Adrenal gland (tissue), 12 donors: Measurements from ENCODE around the gene EXOC6B. TPM values are rescaled to one million over a fixed set of nuclear protein-coding genes. Genes with fewer than 3 reads are reported as not detected.

Source experiments
- DNase-seq, 7 donors: peaks; one replicate each; pipeline ENCODE4 v3.0.0-alpha.2; 2019 to 2020
- H3K27ac ChIP-seq, 5 donors: fragments of 200-600 bp; sonication (generic) in 4 of 5; 1 replicate in 3 of 5; 2 replicates in 2 of 5; pipeline versions ENCODE4 v1.5.1 to v1.8.0; 2016 to 2020; ENCODE audit warnings: mild to moderate bottlenecking in 1 of 5
- H3K27me3 ChIP-seq: fragments of 200-600 bp; 2 replicates; pipeline ENCODE4 v1.8.0; 2021
- H3K36me3 ChIP-seq, 2 donors: fragments of 200-600 bp; replicated peaks in 1 of 2; 1 replicate in 1 of 2; 2 replicates in 1 of 2; pipeline versions ENCODE4 v1.5.1 to v1.8.0; 2018 to 2022
- H3K4me1 ChIP-seq, 2 donors: fragments of 200-600 bp; replicated peaks in 1 of 2; 1 replicate in 1 of 2; 2 replicates in 1 of 2; pipeline versions ENCODE4 v1.5.1 to v1.8.0; 2018 to 2021
- H3K4me3 ChIP-seq, 4 donors: fragments of 200-600 bp; sonication (generic) in 3 of 4; one replicate each; pipeline ENCODE4 v1.5.1; 2016 to 2018
- H3K9me3 ChIP-seq, 3 donors: fragments of 200-600 bp; sonication (generic) in 1 of 3; replicated peaks in 1 of 3; 1 replicate in 2 of 3; 2 replicates in 1 of 3; pipeline versions ENCODE4 v1.5.1 to v1.8.0; 2016 to 2021
- CTCF ChIP-seq, 6 experiments: fragments of 450-650 bp in 4 of 6; fragments of 200-600 bp in 2 of 6; sonication (generic) in 1 of 6; IDR thresholded peaks; 1 replicate in 5 of 6; 2 replicates in 1 of 6; pipeline versions ENCODE4 v1.5.1 to v1.8.0; 2016 to 2021; ENCODE audit warnings: antibody characterized with exemption in 6 of 6, mild to moderate bottlenecking in 2 of 6, moderate library complexity in 1 of 6
- POLR2A ChIP-seq, 2 donors: fragments of 450-650 bp; IDR thresholded peaks; one replicate each; pipeline ENCODE4 v1.6.1; 2017; ENCODE audit warnings: antibody characterized with exemption in 2 of 2, mild to moderate bottlenecking in 2 of 2, moderate library complexity in 1 of 2
- WGBS, 4 donors: extraction: QIAGEN DNeasy Blood & Tissue Kit in 2 of 4; methylation state at CpG; one replicate each; pipeline versions ENCODE4 v1.1.5 to v1.1.7; 2013 to 2017; 5-methylcytosine and 5-hydroxymethylcytosine counted together
- intact Hi-C, 2 donors: fragments of 100-400 bp; cut with DNase I; formaldehyde crosslinking; loops; one replicate each; pipeline versions ENCODE4 v1.14.1 to v1.15.0; 2022 to 2023
- polyA plus RNA-seq, 3 donors: library from polyadenylated mRNA; stranded (reverse); fragments of 200-250 nt in 2 of 3; fragments of 350-450 nt in 1 of 3; fragmentation: Illumina TruSeq in 1 of 3; extraction: RNeasy Lipid Tissue Mini Kit (QIAGEN cat#74804) in 1 of 3; gene quantifications; one replicate each; pipeline ENCODE4 v1.2.3, GENCODE V29; 2013 to 2014
- total RNA-seq, 9 donors: library from RNA; depleted of rRNA in 4 of 9; stranded (reverse); fragments of >200 nt in 4 of 9; fragments of 120-200 nt in 1 of 9; fragmentation: NEBNext Ultra II Directional in 1 of 9; extraction: Animal tissue kit (Norgen Biotek cat#: 25700) in 1 of 9; gene quantifications; one replicate each; pipeline versions ENCODE4 v1.1.0 to v1.2.4, GENCODE V29; 2013 to 2023
- donor health status: healthy with polysubstance abuse.
- donor health status: Bipolar disorder and iron deficiency.
- donor health status: DM: yes; HTN: yes; CAD: no.
- donor health status: DM: no; HTN: no; CAD: no.
- donor health status: DM: no; HTN: no; CAD: no.
- donor health status: DM: yes; HTN: yes; CAD: no.

EXOC6B gene
- total and polyA plus RNA-seq, 12 donors = 6.0 to 92.6 (median 50.6) TPM

DNA sequence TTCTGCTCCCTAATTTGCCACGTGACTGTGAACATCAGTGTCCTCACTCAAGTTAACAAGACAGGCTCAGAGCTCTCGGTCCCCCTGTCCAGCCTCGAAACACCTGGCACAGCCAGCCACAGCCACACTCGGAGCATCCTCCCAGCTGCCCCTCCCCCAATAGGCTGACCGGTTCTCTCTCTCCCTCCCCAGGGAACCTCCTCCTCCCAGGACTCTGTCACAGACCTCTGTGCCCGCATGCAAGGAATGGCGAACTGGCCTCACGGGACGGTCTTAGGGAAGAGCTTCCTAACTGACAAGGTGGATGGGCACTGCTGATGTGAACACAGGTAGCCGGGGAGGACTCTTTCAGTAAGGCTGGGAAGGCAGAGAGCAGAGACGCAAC, 697.0 kb downstream of the EXOC6B start:
- DNase-seq = peak in 1 of 7 donors; percentile 6

DNA sequence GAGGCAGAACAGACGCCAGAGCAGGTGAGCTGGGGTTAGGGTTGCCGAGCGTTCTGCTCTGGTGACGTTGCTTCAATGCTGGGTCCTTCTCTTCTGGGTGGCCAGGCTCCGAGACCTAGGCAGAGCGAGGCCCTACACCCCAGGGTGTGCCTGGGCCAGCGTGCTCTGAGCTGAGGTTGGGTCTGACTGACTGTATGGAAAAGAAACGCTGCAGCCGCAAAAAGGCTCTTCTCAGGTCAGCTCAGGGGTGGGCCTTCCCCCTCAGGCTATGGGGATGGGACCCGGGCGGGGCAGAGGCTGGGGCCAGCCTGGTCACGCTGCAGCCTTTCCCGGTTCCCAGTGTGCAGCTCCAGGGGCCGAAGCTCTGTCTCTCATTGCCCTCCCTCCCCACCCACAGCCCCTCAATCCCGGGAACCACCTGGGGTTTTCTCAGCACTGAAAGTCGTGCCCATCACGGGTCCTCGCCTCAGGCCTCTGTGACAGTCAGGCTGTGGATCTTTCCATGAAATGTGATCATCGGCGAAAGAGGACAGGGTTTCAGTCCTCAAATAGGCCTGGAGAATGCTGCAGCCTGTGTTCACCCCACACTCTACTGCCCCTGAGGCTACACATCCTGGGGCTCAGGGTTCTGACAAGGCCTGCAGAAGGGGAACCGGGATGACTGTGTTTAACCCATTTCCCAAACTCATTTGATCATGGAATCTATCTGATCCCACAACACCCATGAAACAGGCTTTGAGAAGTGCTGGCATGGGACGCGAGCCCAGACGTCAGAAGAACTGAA, 697.6 kb downstream of the EXOC6B start:
- Histone ChIP-seq H3K27me3 (no peaks in the 10 kb centered on the region), H3K9me3 (no peaks in the 10 kb centered on the region), H3K36me3 (peaks cover 0 to 2% of the 10 kb centered on the region in 2 donors), H3K4me1 (no peaks in the 10 kb centered on the region), H3K4me3 (no peak overlapping the region), H3K27ac (no peak overlapping the region)
- 83 to 90% (median 85%) methylated on average over 14 to 24 of the region's 24 CpGs for WGBS, 4 donors
- intact Hi-C loops = no loop called here
- DNase-seq = peak in 1 of 7 donors; percentile 5
- no peak for TF ChIP-seq CTCF (IDR thresholded peaks at IDR 0.05)

More for the DNA sequence above, 697.0 kb downstream of the EXOC6B start:
- intact Hi-C loops = no loop called here
- H3K27me3 ChIP-seq = no peaks in the 10 kb centered on the region
- 79 to 88% (median 82%) methylated on average over 8 to 11 of the region's 11 CpGs for WGBS, 4 donors
- TF ChIP-seq CTCF (IDR thresholded peaks at IDR 0.05) (no peak), POLR2A (IDR thresholded peaks at IDR 0.05) (no peak)
- H3K36me3 ChIP-seq = peaks cover 0 to 3% of the 10 kb centered on the region in 2 donors
- no peak overlapping the region for H3K4me3 ChIP-seq
- no peak overlapping the region for H3K27ac ChIP-seq
- no peaks in the 10 kb centered on the region for H3K9me3 ChIP-seq
- no peaks in the 10 kb centered on the region for H3K4me1 ChIP-seq

GRCh38 chr2:72127401-72128058, 698.3 kb downstream of the EXOC6B start:
- 76 to 88% (median 83%) methylated on average over 11 to 21 of the region's 21 CpGs for WGBS, 4 donors
- DNase-seq = peak in 1 of 7 donors; percentile 29
- no peaks in the 10 kb centered on the region for H3K36me3 ChIP-seq
- intact Hi-C loops = no loop called here
- H3K4me3 ChIP-seq = no peak overlapping the region
- H3K4me1 ChIP-seq = no peaks in the 10 kb centered on the region
- H3K27ac ChIP-seq = no peak overlapping the region
- no peaks in the 10 kb centered on the region for H3K27me3 ChIP-seq
- TF ChIP-seq CTCF (IDR thresholded peaks at IDR 0.05) = no peak
- TF ChIP-seq POLR2A (IDR thresholded peaks at IDR 0.05) = no peak
- H3K9me3 ChIP-seq = no peaks in the 10 kb centered on the region

DNA sequence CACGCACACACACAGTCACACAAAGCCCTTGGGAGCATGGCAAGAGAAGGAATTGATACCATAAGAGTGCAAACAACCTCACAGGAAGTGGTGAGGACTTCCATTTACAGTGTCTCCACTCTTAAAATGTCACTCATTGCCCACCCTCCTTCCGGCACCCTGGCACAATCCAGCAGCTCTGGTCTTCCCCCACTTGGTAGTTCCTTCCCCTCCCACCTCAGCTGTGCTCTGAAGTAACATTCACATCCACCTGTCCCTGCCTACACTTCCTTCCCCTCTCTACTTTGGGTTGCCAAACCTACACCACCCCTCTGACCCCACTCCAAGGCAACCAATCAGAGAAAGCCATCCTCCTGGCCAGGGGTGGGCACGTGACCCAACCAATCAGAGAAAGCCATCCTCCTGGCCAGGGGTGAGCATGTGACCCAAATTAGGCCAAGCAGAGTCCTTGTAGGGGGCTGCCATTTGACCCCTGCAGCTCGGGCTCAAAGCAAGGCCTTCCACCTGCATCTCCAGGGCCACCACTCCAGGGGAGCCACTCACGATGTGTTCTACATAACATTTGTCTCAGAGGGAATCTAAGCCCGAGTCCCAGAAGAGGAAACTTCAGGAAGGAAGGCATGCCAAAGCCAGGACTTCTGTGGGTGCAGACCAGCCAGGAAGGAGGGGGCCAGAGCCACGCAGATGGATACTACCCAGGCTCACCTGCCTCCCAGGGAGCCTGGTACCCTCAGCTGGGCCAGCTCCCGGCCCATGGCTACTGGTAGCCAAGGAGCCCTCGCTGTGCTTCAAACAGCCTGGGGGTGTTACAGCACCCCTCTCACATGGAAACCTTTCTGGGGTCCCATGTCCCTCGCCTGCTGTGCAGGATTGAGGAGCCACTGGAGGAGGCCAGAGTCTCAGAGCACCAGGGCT, 699.4 kb downstream of the EXOC6B start:
- Histone ChIP-seq H3K27me3 (no peaks in the 10 kb centered on the region), H3K4me3 (no peak overlapping the region), H3K36me3 (no peaks in the 10 kb centered on the region), H3K9me3 (no peaks in the 10 kb centered on the region), H3K27ac (no peak overlapping the region), H3K4me1 (no peaks in the 10 kb centered on the region)
- WGBS, 4 donors = 74 to 89% (median 85%) methylated on average over 5 to 10 of the region's 10 CpGs
- intact Hi-C loops = no loop called here
- no peak for TF ChIP-seq CTCF (IDR thresholded peaks at IDR 0.05)
- no peak for TF ChIP-seq POLR2A (IDR thresholded peaks at IDR 0.05)
- peak in 2 of 7 donors; percentile 7 to 36 for DNase-seq
